CD4-positive, alpha-beta T cell treated with Interleukin-6 for 4 hours (primary cell): ENCODE measurements around the gene TMEM88.
"Not testable (repeated sequence)": the region's sequence is repeated elsewhere in the genome, so short reads cannot be mapped to it uniquely, and the experiment has no call there.

ENCODE experiments used
- DNase-seq: peaks from one replicate; pipeline ENCODE4 v3.0.0-alpha.2; 2020; ENCODE audit warnings: mixed read lengths

TMEM88 gene

GRCh38 chr17:7856811-7857712 is 2.2 kb downstream of the TMEM88 start, which contains the start of gene NAA38:
NAA38 (minus strand) TSS chr17:7857559; CDS start chr17:7857463, 96 bp downstream.
- peak; percentile 94 for DNase-seq

- DNase-seq, result peak; percentile 89
Observed at GRCh38 chr17:7857713-7858521, 3.1 kb downstream of the TMEM88 start, which contains the start of gene CYB5D1. CYB5D1 (plus strand) TSS chr17:7858003; CDS start chr17:7858135, 132 bp downstream.

GRCh38 chr17:7858522-7858810 is 3.6 kb downstream of the TMEM88 start:
- no peak for DNase-seq

- DNase-seq, result no peak
Observed at GRCh38 chr17:7859028-7859427, 4.2 kb downstream of the TMEM88 start.

GRCh38 chr17:7862692-7863437 is 8.0 kb downstream of the TMEM88 start:
- DNase-seq, result peak; percentile 58

- not testable (repeated sequence) for DNase-seq
Observed at GRCh38 chr17:7864384-7864783, 9.5 kb downstream of the TMEM88 start.

GRCh38 chr17:7864995-7865650 is 10.3 kb downstream of the TMEM88 start:
- no peak for DNase-seq

- no peak for DNase-seq
Observed at GRCh38 chr17:7867881-7868329, 13.0 kb downstream of the TMEM88 start.

GRCh38 chr17:7873051-7873450 is 18.2 kb downstream of the TMEM88 start:
- DNase-seq, result no peak

- no peak for DNase-seq
Observed at GRCh38 chr17:7875804-7876370, 21.0 kb downstream of the TMEM88 start.

GRCh38 chr17:7878234-7878633 is 23.4 kb downstream of the TMEM88 start:
- DNase-seq, result no peak

- DNase-seq, result no peak
Observed at GRCh38 chr17:7880076-7880868, 25.4 kb downstream of the TMEM88 start.

GRCh38 chr17:7881276-7882054 is 26.6 kb downstream of the TMEM88 start:
- DNase-seq, result peak; percentile 49

GRCh38 chr17:7882068-7882467 is 27.2 kb downstream of the TMEM88 start:
- no peak for DNase-seq

- DNase-seq, result no peak
Observed at GRCh38 chr17:7882629-7883028, 27.8 kb downstream of the TMEM88 start.

- DNase-seq, result peak; percentile 30
Observed at GRCh38 chr17:7883781-7884386, 29.0 kb downstream of the TMEM88 start.

GRCh38 chr17:7884581-7885366 is 29.9 kb downstream of the TMEM88 start:
- peak; percentile 64 for DNase-seq

GRCh38 chr17:7885367-7886226 is 30.7 kb downstream of the TMEM88 start:
- peak; percentile 54 for DNase-seq
